NCI-H2227 treated with DMSO at 0.1 percent for 48 hours (cell line): ENCODE results near the gene UGT2B11.
"Not testable (repeated sequence)": the region's sequence is repeated elsewhere in the genome, so short reads cannot be mapped to it uniquely, and the experiment has no call there.

Experiments
- DNase-seq: peaks from one replicate; lab custom pipeline; 2025; lab: John Stamatoyannopoulos, UW

UGT2B11 gene

DNA sequence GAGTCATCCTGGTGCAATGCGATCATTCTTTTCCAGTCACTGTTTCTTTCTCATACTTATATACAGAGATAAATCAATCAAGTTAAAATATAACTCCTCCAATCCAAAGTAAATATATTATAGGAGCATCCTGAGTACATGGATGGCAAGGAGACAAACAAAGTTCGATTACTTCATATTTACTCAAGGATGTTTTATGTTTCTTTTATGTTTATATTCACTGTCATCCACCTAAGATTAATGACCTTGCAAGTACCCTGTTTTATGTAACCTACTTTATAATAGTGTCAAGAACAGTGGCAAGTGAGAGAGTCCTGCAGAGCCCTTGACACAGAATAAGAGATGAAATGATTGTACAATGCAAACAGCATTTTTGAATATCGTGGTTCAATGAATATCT lies at the start of gene UGT2B11:
TSS of gene UGT2B11 (minus strand) at position 33 of the 400 bp plus-strand sequence. CDS start at position 7, 26 bp downstream.
- DNase-seq, result no peak

DNA sequence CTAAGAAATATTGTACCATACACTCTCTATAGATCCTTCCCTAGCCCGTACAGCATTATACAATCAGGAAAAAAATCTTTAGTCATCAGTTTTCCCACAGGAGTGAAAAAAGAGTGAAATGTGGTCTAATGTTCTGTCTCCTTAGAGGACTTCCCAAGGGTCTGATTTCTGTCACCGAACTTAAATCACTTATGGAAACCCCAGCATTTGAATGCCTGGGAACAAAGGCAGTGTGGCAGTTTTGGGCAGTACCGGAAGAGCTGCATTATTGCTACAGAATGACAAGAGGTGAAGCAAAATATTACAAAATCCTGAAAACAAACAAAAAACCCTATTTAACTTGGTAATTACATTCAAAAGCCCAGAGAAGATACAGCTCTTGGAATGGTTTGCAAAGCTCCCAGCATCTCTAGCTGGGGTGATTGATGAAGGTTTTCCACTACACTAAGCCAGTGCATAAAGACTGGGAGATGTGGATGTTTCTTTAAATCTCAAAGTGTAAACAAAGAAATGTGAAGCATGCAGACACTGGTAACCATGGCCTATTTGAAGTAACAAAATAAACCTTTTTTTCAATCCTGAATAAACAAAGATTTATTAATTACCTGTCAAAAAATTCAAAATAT lies 38.7 kb upstream of the UGT2B11 start:
- not testable (repeated sequence) for DNase-seq

DNA sequence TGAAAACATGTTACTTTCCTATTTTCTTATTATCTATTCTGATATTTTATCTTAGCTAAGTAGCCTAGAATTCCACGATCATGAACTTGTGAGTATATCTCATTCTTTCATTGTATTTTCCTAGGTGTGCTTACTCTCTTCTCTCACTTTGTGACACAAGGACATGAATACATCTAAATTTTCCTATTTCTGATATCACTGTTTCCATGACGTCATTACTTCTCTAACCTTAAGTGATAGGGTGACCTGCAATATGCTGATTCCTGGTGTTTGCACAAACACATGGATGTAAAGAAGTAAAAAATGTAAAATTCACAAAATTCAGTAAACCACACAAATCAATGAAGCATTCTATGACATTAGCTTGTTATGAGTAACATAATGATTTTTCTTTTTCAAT lies 36.3 kb upstream of the UGT2B11 start:
- DNase-seq, result not testable (repeated sequence)

DNA sequence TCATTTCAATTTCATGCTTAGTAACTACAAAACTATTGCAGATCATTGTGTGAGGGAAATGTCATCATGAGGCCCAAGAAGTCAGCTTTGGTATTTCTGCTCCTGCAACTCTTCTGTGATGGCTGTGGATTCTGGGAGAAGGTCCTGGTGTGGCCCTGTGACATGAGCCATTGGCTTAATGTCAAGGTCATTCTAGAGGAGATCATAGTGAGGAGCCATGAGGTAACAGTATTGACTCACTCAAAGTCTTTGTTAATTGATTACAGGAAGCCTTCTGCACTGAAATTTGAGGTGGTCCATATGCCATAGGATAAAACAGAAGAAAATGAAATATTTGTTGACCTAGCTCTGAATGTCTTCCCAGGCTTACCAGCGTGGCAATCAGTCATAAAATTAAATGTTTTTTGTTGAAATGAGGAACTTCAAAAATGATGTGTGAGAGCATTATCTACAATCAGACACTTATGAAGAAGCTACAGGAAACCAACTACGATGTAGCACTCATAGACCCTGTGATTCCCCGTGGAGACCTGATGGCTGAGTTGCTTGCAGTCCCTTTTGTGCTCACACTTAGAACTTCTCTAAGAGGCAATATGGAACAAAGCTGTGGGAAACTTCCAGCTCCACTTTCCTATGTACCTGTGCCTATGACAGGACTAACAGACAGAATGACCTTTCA lies 28.2 kb upstream of the UGT2B11 start:
- not testable (repeated sequence) for DNase-seq

DNA sequence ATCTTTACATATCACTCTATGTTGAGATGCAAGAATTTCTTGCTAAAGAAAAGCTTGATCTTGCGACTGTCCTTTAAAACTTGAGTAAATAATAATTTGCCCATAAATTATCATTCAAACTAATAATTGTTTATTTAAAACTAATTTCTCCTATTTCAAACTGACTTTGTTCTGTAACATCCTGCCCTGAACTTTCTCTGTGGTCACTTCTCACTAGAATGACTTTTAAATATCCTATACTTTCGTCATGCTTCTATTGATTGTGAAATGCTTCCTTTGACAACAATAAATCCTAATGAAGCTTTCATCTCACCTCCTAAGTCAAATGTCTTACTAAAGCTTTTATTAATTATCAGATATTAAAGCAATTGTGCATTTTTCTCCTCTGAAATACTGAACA lies 27.2 kb upstream of the UGT2B11 start:
- DNase-seq, result not testable (repeated sequence)

DNA sequence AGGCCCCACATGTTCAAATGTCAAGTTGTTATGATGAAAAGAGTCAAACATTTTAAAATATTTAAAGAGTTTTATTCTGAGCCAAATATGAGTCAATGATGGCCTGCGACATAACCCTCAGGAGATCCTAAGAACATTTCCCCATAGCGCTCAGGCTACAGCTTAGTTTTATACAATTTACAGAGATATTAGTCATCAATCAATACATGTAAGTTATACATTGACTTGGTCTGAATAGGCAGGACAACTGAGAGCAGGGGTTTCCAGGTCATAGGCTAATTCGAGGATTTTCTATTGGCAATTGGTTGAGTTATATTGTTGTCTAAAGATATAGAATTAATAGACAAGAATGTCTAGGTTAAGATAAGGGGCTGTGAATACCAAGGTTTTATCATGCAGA lies 26.2 kb upstream of the UGT2B11 start:
- not testable (repeated sequence) for DNase-seq

DNA sequence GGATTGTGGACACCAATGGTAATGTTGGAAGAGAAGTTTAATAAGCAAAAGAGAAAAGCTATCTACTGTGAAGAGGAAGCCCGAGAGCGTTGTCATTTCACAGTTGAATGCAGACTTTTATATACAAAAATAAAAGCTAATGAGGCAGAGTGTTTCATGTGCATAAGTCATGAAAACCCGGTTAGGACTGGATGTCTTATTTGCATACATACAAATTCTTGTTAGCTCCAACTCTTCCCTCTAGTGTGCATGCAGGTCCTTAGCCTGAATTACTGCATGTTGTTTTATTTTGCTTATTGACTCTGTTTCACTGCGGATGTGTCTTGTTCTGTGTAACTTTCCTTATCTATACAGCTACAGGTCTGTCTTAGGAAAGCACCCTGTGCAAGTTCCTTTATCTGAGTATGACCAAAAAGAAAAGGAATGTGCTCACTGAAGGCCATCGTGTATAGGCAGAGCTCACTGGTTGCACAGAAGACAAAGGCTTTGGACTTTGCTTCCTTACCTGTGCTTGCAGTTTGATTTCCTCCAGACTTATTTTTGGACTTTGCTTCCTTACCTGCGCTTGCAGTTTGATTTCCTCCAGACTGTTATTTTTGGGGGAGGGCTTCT lies 25.1 kb upstream of the UGT2B11 start:
- no peak for DNase-seq

DNA sequence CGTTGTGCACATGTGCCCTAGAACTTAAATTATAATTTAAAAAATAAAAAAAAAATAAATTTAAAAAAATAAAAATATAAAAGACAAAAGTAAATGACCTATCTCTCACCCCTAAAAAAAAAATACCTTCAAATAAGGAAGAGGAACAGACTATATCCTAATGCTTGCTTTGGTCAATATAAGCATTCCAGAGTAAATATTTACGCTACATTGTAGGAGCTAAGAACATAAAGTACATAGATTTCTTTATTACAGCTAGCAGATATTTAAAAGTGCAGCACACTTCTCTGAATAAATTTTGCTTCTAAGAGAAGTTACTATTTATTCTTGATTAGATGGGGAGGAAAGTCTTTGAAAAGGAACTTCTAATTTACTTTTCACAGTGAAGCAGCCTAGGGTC lies 24.5 kb upstream of the UGT2B11 start:
- DNase-seq, result no peak

DNA sequence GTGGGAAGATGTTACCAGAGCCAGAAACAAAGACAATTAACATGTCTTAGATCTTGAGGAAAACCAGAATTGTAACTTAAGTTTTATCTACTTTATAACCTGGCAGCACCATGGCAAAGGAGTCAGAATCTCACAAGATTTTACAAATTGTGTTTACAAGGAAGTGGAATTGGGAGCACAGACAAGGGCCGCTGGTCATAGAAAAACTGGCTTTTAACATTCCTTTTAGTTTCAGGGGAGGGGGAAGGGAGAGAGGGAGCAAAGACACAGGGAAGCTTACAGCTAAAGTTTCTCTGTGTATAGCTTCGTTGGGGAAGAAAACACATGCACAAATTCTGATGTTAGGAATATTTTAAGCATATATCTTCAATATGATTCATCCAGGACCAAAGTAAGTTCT lies 10.3 kb upstream of the UGT2B11 start:
- DNase-seq, result no peak

DNA sequence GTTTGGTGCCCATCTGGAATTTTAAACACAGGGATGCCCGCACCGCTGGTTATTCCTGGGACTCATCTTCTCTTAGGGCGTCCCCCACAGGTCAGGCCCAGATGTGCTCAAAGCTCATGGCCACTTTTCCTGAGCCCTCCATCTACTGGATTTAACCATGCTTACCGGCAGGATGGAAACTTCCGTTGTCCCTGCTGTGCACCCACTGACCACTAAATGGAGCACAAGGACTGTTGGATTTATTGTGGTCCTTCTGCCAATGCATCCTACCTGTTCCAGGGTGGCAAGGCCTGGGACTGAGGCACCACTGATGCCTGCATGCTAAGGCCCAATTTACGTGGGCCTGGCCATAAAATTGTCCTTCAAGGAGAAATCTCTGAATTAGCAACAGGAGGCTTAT lies 8.7 kb upstream of the UGT2B11 start:
- DNase-seq, result not testable (repeated sequence)

DNA sequence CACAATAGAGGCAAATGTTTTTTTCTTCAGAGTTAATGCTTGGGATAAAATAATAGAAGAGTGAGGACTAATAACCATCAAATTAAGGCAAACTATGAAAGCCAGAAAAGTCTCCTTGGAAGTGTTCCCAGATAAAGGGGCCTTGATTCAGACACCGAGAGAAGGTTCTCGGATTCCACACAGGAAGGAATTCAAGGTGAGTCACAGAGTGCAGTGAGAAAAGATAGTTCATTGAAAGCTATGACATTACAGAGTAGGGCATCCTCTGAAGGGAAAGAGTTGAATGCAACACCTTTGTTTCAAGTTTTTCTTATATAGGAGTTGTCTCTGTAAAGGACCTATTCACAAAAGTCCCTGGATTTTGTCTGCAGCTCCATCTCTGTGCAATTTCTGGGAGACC lies 3.9 kb upstream of the UGT2B11 start:
- not testable (repeated sequence) for DNase-seq

DNA sequence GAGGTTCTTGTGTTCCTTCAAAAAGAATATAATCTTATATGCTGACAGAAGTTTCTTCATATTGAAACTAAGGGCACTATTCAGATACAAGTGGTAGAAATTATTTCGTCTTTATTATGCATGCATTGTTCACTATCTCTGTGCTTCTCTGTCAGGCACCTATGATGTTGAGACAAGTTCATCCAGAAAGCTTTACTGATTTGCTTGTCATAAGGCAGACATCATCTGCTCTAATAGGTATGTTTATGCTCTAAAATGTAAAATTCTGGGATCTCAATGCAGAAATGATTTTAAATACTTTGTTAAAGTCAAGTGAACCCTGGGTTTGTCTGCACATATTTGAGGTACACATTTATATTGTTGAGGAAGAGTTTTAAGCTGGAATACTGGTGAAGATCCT lies 3.6 kb downstream of the UGT2B11 start:
- DNase-seq, result no peak

DNA sequence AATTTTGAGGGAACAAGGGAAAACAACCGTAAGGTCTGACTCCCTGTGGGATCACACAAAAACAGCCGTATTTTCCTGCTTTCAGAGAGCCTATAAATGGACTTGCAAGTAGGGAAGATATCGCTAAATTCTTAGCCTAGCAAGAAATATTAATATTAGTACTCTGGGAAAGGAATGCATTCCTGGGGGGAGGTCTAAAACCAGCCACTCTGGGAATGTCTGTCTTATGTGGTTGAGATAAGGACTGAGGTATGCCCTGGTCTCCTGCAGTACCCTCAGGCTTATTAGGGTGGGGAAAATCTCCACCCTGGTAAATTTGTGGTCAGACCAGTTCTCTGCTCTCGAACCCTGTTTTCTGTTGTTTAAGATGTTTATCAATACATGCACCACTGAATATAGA lies 16.0 kb downstream of the UGT2B11 start:
- not testable (repeated sequence) for DNase-seq

DNA sequence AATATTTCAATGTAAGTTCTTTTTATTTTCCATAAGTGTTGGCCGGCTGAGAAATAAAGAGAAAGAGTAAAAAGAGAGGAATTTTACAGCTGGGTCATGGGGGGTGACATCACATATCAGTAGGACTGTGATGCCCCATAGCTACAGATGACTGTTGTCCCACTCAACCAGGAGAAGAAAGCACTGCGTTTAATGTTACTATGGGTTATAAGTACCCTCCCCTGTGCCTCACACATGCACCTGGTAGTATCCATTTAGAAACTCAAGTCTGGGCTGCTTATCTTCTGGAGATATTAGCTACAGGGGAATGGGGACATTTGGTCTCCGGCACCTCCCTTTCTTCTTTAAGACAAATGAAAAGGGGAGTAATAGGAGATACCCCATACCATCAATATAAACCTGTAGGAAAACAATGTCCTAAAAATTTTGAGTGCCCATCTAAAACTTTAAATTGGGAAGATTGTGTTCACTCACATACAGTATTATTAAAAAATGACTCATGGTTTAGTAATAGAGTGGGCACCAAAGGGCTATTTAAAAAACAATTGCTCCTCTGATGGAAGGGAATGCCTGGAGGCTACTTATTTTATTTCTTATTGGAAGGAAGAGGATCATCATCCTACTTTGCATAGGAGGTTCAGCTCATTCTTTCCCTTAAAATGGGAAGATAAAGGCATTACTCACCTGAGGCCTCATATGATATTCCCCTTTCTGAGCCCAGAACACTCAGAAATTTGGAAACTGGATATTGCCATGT lies 18.2 kb downstream of the UGT2B11 start:
- no peak for DNase-seq

DNA sequence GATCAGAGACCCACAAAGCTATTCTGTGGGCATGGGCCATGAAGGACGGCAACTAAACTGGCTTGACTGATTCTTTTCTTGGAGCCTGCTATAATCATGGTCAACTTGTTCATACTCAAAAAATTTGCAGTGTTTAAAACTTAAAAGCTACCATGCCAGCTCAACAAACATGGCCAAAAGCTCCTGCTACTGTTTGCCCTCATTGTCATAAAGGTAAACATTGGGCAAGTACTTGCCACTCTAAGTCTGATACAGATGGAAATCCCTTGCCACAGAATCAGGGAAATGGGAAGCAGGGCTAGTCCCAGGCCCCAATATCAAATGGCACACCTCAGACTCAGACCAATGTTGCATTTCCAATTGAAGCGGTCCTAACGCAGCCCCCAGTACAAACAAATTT lies 20.4 kb downstream of the UGT2B11 start:
- DNase-seq, result no peak

DNA sequence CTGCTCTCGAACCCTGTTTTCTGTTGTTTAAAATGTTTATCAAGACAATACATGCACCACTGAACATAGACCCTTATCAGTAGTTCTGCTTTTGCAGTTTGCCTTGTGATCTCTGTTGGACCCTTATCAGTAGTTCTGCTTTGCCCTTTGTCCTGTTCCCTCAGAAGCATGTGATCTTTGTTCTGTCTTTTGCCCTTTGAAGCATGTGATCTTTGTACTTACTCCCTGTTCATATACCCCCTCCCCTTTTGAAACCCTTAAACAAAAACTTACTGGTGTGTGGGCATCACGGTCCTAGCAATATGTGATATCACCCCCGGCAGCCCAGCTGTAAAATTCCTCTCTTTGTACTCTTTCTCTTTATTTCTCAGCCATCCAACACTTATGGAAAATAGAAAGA lies 22.6 kb downstream of the UGT2B11 start:
- DNase-seq, result not testable (repeated sequence)

DNA sequence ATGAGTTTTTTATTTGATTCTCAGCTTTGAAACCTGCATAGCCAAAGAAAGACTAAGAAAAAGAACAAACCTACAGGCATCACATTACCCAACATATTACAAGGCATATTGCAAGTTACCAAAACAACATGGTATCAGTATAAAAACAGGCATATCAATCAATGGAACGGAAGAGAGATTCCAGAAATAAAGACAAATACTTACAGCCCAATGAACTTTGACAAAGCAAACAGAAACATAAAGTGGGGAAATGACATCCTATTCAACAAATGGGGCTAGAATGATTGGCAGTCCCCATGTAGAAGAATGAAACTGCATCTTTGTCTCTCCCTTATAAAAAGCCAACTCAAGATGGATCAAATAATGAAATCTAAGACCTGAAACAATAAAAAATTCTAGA lies 23.9 kb downstream of the UGT2B11 start:
- not testable (repeated sequence) for DNase-seq

DNA sequence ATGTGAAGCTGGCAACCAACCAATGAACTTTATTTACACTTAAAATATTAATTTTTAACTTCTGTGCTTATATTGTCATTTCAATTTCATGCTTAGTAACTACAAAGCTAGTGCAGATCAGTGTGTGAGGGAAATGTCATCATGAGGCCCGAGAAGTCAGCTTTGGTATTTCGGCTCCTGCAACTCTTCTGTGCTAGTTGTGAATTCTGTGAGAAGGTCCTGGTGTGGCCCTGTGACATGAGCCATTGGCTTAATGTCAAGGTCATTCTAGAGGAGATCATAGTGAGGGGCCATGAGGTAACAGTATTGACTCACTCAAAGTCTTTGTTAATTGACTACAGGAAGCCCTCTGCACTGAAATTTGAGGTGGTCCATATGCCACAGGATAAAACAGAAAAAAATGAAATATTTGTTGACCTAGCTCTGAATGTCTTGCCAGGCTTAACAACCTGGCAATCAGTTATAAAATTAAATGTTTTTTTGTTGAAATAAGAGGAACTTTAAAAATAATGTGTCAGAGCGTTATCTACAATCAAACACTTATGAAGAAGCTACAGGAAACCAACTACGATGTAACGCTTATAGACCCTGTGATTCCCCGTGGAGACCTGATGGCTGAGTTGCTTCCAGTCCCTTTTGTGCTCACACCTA lies 32.9 kb downstream of the UGT2B11 start:
- not testable (repeated sequence) for DNase-seq

DNA sequence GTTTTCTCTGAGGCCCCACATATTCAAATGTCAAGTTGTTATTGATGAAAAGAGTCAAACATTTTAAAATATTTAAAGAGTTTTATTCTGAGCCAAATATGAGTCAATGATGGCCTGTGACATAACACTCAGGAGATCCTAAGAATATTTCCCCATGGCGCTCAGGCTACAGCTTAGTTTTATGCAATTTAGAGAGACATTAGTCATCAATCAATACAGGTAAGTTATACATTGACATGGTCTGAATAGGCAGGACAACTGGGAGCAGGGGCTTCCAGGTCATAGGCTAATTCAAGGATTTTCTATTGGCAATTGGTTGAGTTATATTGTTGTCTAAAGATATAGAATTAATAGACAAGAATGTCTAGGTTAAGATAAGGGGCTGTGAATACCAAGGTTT lies 34.7 kb downstream of the UGT2B11 start:
- not testable (repeated sequence) for DNase-seq

DNA sequence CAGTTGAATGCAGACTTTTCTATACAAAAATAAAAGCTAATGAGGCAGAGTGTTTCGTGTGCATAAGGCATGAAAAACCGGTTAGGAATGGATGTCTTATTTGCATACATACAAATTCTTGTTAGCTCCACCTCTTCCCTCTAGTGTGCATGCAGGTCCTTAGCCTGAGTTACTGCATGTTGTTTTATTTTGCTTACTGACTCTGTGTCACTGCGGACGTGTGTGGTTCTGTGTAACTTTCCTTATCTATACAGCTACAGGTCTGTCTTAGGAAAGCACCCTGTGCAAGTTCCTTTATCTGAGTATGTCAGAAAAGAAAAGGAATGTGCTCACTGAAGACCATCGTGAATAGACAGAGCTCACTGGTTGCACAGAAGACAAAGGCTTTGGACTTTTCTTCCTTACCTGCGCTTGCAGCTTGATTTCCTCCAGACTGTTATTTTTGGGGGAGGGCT lies 35.8 kb downstream of the UGT2B11 start:
- DNase-seq, result not testable (repeated sequence)

DNA sequence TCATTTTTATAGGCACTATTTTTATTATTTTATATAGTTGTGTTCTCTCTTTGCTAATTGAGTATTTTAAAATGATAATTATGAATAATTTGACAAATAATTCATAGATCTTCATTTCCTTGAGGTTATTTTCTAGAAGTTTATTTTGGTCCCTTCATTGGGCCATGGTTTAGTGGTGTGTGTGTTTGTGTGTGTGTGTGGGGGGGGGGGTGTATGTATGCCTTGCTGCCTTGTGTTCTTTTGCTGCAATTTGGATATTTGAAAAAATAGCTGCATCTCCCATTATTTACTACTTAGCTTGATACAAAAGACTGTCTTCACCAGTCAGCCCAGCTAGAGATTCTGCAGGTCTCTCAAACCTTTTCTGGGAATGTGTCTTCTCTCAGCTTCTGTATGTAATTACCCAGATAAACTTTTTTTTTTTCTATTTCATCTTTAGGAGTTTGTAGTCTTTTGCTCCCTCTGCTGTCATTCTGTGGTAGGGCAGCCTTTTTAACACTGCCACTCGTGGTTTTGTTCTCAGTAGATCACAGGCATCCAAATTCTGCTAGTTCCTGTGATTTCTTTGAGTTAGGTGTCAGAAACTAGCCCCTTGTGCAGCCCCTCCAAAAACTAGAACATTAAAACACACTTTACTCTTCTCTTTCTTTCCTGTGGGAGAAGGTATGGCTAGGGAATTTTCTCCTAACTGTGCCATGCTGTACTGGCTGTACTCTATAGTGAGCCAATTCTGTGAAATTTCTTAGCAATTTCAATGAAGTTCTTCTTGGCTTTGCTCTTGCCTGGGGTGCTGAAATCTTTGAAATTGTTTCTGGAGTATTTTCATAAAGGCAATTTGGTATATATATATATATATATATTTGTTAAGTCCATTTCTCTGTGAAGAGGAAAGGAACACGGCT lies 44.1 kb downstream of the UGT2B11 start:
- not testable (repeated sequence) for DNase-seq
